ENCODE measurements around the gene PIK3R4.

The PIK3R4 gene

GRCh38 chr3:130640027-130640426, 106.6 kb downstream of the PIK3R4 start:
- DNase-seq (ENCODE audit: low read depth, low spot score): no peak

DNA sequence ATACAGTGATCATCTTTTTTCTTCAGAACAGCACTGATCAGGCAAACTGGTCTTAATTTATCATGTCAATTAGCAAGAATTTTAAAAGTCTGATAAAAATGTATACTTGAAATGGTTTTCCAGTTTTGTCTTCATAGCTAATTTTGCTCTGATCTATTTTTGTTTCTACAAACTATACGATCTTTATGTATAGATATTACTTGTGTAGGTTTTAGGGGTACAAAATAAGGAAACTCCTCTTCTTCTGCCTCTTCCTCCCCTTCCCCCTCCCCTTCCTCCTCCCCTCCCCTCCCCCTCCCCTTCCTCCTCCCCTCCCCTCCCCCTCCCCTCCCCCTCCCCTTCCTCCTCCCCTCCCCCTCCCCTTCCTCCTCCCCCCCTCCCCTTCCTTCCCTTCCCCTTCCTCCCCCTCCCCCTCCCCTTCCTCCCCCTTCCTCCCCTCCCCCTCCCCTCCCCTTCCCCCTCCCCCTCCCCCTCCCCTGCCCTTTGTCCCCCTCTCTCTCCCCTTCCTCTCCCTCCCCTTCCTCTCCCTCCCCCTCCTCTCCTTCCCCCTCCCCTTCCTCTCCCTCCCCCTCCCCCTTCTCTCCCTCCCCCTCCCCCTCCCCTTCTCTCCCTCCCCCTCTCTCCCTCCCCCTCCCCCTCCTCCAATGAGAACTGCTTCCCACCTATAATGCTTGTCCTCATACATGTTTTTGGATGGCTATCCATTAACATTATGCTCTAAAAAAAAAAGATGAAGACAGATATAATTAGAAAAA, 110.0 kb downstream of the PIK3R4 start:
- DNase-seq (ENCODE audit: low read depth, low spot score): no peak

GRCh38 chr3:130635978-130636377, 110.7 kb downstream of the PIK3R4 start:
- no peak for DNase-seq (ENCODE audit: low read depth, low spot score)

- no peak for DNase-seq (ENCODE audit: low read depth, low spot score)
Measured at GRCh38 chr3:130635285-130635684, 111.3 kb downstream of the PIK3R4 start.

Measured in ELF-1 (cell line).